Colon (tissue), 2 donors: ENCODE measurements around the gene SLC7A6OS.
"Not testable (repeated sequence)": the region's sequence is repeated elsewhere in the genome, so short reads cannot be mapped to it uniquely, and the experiment has no call there.

Experiments
- FAIRE-seq: peaks from 2 replicates; lab custom pipeline; 2012; peaks lifted over from hg19 to GRCh38; lab: Jason Lieb, UNC
- donor health status: control.
- donor health status: control.

Gene SLC7A6OS

DNA sequence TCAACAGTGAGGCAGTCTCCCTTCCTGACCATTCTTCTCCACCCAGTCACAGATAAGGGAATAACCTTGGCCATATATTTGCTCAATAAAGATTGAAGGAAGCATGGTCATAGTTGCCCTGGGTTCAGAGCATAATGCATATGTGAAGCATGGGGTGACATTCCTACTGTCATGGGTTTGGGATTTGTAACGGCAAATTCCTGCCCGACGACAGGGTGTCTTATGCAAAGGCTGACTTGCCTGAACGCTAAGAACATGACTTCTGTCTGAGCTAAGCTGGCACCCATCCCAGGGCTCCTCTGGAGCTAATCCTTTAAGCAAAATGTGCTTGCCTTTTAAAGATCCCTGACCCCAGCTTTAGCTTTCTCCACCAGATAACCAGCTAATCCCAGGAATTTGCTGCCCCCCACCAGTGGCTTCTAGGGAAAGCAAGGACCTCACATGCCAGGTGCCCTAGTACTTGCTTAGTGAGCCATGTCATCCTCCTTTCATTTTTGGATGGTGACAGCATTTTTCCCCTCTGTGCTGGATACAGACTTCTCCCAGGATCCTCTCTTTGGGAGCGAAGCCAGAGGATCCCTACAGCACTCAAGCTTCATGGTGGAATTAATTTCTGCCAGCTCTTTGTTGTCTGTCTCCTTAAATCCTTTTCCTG is 11.7 kb downstream of the SLC7A6OS start:
- FAIRE-seq = no peak

DNA sequence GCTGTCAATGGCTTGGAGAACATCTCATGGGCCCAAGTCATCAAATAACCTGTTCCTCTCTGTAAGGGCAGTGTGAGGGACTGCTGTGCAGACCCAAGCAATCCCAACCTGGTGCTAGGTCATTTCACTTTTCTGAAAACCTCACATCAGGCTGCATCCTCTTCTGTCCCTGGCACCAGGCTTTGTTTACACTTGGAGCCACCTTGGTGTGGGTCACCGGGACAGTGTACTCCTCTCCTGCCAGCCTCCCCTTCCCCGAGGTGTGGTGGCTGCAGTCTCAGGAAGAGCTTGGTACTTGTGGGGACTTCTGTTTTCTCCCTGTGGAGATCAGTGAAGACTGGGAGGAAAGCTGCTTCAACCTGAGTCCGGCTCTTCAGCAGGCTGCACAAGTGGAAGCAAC is 12.4 kb downstream of the SLC7A6OS start:
- FAIRE-seq = no peak

DNA sequence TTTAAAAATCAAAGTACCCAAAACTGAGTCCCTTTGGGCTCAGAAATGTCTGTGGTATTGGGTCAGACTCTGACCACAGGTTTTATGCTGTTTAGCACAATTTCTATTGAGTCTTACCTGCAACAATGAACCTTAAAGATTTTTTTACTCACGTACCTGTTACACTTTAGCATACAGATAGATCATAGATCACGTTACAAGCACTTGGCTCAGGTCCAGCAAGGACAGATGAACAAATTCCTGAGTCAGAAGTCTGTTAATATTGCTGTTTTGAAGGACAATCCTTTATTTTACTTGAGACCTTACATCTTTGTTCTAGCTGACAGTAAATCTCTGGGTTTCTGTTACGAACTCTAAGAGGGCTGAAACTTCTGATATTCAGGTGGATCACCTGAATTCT is 12.8 kb downstream of the SLC7A6OS start:
- FAIRE-seq = no peak

DNA sequence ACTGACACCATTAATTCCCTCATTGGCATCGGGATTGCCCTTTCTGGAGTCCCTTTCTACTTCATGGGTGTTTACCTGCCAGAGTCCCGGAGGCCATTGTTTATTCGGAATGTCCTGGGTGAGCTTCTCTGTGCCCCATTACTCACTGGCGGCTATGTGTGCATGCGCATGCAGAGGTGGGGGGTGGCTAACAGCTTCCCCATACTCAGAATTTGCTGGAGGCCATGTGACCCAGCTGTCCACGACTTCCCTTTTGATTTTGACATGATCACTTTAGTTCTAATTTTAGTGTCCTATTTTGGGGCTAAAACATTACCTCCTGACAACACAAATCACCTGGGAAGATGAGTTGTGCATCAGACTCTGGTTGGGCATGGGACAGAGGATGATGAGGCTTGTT is 14.1 kb downstream of the SLC7A6OS start:
- FAIRE-seq = no peak

DNA sequence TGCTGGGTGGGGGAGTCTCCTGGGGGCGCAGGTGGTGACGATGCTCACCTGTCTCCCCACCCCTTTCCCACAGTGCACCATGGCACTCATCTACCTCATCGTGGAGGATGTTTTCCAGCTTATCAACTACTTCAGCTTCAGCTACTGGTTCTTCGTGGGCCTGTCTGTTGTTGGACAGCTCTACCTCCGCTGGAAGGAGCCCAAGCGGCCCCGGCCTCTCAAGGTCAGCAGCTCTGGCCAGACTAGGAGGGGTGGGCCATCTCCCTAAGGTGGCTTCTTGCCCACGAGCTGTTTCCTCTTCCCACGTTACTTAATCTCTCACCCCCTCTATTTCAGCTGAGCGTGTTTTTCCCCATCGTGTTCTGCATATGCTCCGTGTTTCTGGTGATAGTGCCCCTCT is 14.5 kb downstream of the SLC7A6OS start:
- no peak for FAIRE-seq

DNA sequence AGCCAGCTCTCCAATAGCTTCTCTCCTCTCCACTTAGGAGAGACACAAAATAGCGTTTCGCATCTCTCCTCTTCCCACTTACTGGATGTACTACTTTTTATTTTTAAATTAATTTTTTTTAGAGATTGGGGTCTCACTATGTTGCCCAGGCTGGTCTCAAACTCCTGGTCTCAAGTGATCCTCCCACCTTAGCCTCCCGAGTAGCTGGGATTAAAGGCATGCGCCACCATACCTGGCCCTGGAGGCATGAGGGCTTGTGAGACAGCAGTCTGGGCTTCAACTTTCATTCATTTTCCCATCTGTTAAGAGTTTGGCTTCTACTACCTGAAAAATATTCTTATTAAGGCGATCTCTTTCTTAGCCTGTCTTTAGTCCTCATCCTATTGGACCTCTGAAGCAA is 18.3 kb downstream of the SLC7A6OS start:
- no peak for FAIRE-seq

DNA sequence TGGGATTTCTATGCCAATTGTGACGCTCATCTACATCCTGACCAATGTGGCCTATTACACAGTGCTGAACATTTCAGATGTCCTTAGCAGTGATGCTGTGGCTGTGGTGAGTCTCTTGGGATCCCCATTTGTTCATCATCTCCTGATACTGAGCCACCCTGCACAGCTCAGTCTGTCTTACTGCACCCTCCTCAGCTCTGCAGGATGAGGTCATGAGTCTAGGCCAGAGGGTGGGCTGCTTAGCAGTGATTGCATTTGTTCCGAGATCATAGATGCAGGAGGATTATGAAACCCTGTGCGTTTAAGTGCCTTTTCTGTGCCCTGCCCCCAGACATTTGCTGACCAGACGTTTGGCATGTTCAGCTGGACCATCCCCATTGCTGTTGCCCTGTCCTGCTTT is 19.5 kb downstream of the SLC7A6OS start:
- FAIRE-seq = no peak

DNA sequence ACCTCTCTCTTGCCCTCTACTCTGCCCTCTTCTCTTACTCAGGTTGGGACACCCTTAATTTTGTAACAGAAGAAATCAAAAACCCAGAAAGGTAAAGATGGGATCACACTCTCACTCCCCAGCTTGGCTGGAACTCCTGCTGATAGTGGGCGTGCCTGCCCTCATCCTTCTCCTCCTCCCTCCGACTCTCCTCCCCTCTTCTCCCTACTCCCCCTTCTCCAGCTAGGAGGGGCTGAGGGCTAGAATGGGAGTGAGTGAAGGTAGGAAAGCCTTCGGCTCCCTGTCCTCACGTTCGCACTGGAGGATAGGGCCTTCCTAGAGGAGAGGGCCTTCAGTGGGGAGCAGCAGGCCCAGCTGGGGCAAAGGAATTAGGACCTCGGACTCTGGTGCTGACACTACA is 20.3 kb downstream of the SLC7A6OS start:
- FAIRE-seq = no peak

DNA sequence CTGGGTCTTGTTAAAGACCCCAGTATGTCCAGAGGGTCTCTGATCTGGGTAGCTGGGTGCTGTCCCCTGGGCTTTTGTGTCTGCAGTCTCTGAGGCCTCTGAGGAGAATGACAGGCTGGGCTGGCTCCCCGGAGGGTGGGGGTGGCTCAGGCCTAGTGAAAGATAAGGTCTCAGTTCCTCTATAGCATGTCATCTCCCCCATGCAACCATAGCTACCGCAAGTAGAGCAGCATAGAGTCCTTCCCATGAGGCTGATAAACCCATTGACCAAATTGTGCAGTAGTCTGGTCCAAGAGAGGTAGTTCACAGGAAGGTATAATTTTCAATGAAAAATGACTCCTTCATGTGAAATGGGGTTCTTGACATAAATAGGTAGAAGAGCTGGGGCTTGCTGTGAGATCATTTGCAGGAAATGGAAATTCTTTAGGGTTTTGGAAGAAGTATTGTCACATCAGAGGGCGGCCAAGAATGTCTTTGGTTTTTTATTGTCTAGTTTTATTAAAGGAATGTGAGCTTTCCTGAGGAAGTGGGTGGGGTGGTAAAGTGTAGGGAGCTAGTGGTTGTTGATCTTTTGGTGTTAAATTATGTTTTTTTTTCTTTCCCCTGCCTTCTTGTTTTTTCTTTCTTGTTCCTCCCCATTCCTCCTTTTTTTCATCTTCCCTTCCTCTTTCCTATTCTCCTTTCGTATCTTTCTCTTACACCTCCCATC is 21.0 kb downstream of the SLC7A6OS start:
- no peak for FAIRE-seq

DNA sequence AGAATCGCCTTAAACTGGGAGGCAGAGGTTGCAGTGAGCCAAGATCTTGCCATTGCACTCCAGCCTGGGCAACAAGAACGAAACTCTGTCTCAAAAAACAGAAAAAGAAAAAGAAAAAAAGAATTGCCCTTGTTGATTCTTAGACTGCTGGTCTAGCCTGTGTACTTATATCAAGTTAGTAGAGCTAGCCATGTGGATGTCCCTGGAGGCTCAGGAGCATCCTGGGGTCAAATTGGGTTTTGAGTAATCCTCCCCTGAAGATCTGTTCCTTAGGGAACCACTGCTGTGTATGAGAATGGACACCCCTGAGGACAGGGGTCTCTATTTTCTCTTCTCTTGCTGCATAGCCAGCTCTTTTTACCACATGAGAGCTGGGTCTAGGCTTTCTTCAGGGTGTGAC is 21.5 kb downstream of the SLC7A6OS start:
- FAIRE-seq = no peak

DNA sequence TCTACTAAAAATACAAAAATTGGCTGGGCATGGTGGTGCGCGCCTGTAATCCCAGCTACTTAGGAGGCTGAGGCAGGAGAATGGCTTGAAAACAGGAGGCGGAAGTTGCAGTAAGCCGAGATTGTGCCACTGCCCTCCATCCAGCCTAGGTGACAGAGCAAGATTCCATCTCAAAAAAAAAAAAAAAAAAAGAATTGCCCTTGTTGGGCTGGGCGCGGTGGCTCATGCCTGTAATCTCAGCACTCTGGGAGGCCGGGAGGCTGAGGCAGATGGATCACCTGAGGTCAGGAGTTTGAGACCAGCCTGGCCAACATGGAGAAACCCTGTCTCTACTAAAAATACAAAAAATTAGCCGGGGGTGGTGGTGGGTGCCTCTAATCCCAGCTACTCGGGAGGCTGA is 21.9 kb downstream of the SLC7A6OS start:
- FAIRE-seq = not testable (repeated sequence)

DNA sequence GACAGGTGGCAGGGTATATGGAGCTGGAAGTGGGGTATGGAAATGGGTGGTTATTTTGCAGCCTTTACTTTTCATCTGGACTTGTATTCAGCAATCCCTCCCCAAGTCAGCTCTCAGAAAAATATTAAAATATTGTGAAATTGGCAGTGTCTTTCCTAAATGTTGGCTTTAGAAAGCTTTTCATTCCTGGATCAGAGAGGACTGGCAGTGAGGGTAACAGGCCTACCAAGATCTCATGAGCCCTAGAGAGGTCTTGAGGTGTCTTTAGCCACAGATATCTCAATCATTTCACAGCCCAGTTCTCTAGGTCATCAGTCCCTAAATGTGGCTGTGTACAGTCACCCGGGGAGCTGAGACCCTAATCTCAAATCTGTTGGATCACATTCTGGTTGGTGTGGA is 22.5 kb downstream of the SLC7A6OS start:
- FAIRE-seq = no peak

DNA sequence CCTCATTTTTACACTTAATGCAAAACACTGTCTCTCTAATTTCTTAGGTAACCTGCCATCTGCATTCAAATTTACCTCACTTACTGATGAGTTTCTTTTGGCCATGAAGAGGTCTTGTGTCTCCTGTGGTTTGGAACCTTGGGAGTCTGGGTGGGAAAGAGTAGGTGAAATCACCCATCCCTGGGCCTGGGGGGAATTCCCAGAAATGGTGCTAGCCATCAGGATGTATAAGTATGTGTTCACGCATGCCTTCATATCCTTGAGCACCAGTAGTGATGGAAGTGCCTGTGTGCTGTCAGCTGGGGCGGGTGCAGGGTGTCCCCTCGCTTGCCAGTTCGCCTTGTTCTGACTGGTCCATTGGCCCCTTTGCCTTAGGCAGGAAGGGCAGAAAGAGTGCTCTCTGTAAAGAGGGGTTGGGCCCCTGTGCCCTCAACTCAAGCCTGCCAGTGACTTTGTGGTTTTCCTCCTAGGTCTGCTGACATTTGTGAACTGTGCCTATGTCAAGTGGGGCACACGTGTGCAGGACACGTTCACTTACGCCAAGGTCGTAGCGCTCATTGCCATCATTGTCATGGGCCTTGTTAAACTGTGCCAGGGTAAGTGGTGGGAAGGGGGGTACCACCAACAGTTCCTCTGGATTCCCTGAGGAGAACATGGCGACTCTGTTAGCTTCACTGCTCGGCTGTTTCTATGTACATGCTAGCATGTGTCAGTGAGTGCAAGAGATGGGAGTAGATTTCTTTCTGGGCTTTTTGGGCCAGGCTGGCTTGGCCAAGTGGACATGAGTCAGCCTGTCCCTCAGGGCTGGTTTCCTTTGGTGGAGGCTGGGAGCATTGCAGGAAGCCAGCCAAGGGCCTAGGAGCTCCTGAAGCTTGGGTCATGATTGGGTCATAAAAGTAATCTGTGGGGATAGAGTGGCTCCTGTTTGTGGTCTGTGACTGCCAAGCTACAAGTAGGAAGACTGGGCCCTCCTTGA is 23.2 kb downstream of the SLC7A6OS start:
- no peak for FAIRE-seq

DNA sequence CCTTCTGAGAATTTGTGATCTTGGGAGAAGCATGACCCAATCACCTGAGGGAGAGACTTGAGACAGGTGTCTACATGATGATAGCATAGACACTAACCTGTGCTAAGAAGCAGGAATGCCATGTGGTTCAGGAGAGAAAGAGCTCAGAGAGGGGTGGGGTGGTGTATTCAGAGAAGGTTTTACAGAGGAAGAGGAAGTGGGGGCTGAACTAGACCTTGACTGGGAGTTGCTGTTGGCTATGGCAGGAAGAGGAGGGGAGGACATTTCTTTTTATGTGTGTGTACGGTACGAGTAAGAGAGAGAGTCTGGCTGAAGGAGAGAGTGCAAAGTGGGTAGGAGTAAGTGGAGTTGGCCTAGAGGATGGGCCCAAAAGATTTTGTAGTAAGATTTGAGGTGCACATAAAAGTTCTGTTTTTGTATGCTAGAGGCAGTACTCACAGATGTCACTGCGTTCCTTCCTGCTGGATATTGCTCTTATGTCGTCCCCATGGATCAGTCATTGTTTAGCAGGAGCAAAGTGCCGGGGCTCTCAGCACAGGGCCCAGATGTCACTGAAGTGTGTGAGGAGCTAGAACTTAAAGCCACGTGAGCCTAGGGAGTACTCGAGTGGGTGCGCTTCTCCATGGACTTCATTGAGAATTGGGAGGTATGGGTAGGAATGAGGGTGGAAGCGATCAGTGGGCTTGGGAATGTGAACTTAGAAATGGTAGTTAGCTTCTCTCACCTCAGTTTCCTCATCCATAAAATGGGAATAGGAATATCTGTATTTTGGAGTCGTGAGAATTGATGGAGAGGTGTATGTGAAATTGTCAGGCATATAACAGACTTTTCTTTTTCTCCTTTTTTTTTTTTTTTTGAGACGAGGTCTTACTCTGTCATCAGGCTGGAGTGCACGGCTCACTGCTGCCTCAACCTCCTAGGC is 24.3 kb downstream of the SLC7A6OS start:
- no peak for FAIRE-seq

DNA sequence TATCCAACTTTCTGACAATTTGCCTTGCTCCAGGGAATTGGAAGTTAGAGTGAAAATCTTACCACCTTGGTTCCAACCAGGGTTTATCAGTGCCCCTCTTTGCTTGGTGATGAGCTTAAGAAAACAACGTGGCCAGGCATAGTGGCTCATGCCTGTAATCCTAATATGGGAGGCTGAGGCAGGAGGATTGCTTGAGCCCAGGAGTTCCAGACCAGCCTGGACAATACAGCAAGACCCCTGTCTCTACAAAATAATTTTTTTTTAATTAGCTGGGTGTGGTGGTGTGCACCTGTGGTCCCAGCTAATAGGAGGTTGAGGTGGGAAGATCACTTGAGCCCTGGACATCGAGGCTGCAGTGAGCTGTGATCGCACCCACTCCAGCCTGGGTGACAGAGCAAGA is 25.1 kb downstream of the SLC7A6OS start:
- FAIRE-seq = no peak

DNA sequence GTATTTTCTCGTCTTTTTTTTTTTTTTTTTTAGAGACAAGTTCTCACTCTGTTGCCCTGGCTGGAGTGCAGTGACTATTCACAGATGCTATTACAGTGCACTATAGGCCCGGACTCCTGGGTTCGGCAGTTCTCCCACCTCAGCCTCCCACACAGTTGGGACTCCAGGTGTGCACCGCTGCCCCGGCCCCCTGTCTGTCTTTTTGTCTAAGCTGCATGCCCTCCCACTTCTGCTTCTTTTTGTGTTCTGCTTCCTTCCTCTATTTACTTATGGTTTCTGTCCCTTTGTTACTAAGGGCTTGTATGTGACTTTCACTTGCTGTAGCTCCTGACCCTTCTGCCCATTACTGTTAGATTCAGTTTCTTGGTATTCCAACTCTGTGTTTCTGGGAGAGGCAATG is 25.9 kb downstream of the SLC7A6OS start:
- FAIRE-seq = no peak

DNA sequence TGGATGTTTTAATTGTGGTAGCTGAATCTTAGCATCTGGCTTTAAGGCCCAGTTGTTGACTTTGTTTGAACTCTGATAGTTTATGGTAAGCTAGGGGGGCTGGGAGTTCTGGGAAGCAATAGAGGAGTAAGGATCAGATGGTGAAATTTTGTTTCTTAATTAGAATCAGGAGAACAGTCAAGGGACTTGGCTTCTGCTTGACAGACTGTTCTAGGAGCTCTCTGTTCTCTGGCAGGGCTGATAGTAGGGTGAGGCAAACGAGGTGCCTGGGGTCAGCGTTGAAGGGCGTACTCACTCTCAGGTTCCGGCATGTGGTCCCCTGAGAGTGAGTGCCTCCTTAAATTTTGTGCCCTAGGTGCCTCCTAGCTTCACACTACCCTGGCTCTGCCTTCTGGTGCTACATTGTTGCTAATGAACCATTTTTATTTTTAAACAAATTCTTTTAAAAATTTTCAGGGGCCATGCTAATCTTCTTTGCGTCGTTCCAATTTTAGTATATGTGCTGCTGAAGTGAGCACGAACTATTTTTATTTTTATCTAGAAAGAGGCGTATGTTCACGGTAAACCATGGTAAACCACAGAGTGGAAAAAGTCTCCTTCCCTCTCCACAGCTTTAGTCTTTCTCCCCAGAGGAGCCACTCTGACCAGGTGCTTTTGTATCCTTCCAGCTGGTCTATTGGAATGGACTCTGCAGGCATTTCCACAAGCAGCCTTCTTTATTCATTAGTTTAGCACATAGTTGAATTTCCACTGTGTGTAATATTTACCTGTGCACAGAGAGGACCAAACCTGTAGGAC is 26.7 kb downstream of the SLC7A6OS start:
- no peak for FAIRE-seq

DNA sequence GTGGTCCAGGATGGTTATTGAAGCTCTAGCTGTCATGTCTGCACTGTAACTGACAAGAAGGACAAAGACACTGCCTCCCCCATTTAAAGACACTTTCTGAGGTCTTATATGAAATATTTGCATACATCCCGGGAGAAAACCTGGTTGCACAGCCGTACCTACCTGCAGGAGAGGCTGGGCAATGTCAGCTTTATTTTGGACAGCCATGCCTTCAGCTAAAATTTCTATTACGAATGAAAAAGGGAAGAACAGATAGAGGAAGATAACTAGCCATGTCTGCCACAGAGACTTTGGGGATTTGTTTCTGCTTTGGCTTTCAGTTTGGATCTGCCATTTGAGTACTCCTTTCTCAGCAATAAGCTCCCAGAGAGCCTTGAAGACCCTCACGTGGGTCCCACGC is 27.4 kb downstream of the SLC7A6OS start:
- FAIRE-seq = no peak

DNA sequence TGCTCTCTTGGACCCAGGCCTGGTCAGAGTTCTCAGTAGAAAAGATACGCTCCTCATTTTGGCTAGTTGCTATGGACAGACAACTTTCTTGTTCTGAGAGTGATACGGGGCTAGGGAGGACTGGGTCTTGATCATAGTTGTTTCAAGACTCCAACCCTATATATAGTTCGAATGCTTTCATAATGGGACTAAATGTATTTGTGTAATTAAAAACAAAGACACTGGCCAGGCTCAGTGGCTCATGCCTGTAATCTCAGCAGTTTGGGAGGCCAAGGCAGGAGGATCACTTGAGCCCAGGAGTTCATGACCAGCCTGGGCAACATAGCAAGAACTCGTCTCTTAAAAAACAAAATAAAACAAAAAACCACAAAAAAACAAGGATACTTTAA is 28.7 kb downstream of the SLC7A6OS start:
- FAIRE-seq = no peak

DNA sequence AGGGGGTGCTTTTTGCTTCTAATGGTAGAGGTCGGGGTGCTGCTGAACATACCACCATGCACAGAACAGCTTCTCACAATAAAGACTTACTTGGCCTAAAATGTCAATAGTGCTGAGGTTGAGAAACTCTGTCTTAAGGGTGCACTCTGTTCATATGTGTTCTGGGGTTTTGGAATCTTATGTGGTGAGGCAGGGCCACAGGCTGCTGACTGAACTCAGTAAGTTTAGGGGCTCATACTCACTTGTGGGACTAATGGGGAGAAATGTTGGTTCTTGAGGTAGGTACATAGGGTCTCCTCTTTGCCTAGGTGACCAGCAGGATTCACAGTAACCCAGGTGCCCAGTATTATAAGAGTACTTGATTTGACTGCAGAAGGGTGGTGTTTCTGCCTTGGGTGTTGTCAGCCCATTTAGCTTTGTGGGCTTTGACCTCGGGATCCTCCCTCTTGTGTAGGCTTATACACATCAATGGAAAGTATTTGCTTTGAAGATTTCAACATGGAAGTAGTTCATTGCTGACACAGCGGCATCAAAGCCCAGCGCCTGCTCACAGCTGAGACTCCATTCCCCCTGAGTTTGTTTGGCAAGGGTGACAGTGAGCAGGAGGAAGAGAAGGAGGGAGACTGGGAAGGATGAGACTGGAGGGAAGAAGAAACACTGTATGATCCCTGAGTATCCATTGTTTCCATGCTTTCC is 29.2 kb downstream of the SLC7A6OS start:
- FAIRE-seq = no peak
